GM06990 (cell line): Measurements from ENCODE around the gene ZNF398.

ENCODE experiments used
- DNase-seq: peaks from one replicate; pipeline ENCODE4 v3.0.0-alpha.2; 2011; ENCODE audit not compliant: insufficient read length; ENCODE audit errors: extremely low read depth
- H3K27me3 ChIP-seq: replicated peaks from 2 replicates; pipeline ENCODE4 v1.6.0; 2011; ENCODE audit warnings: low read length; ENCODE audit not compliant: control insufficient read depth, insufficient read depth
- H3K36me3 ChIP-seq: 2 replicates; pipeline ENCODE4 v1.5.1; 2011; ENCODE audit warnings: low read length; ENCODE audit not compliant: control insufficient read depth, insufficient read depth
- H3K4me3 ChIP-seq: replicated peaks from 2 replicates; pipeline ENCODE4 v1.5.1; 2011; ENCODE audit warnings: low read depth, mild to moderate bottlenecking, control low read depth, low read length
- CTCF ChIP-seq: IDR thresholded peaks from 2 replicates; pipeline ENCODE4 v1.5.1; 2011; ENCODE audit warnings: low read length, control low read depth, mild to moderate bottlenecking, inconsistent platforms; ENCODE audit not compliant: insufficient read depth, poor library complexity, severe bottlenecking

ZNF398 gene

GRCh38 chr7:149104214-149104613 lies 43.0 kb upstream of the ZNF398 start:
- DNase-seq = no peak
- Histone ChIP-seq H3K4me3 (no peak overlapping the region), H3K36me3 (no peaks in the 10 kb centered on the region; the same call in none of the 2 replicates), H3K27me3 (no peaks in the 10 kb centered on the region)
- no peak for TF ChIP-seq CTCF

- DNase-seq = no peak
- Histone ChIP-seq H3K4me3 (no peak overlapping the region), H3K36me3 (no peaks in the 10 kb centered on the region; the same call in none of the 2 replicates), H3K27me3 (no peaks in the 10 kb centered on the region)
- TF ChIP-seq CTCF = no peak
These were observed 42.5 kb upstream of the ZNF398 start for GRCh38 chr7:149104749-149105148.

- no peaks in the 10 kb centered on the region for H3K27me3 ChIP-seq
- no peak for TF ChIP-seq CTCF
- DNase-seq = no peak
- no peak overlapping the region for H3K4me3 ChIP-seq
- H3K36me3 ChIP-seq = no peaks in the 10 kb centered on the region
These were observed 37.3 kb upstream of the ZNF398 start for GRCh38 chr7:149109969-149110368.

- H3K27me3 ChIP-seq = no peaks in the 10 kb centered on the region
- no peak for TF ChIP-seq CTCF
- H3K36me3 ChIP-seq = no peaks in the 10 kb centered on the region; the same call in 1 of the 2 replicates
- H3K4me3 ChIP-seq = peak overlapping the region; percentile 99
- no peak for DNase-seq
These were observed 21.9 kb upstream of the ZNF398 start for GRCh38 chr7:149125189-149125862.

GRCh38 chr7:149125863-149126661 lies 21.2 kb upstream of the ZNF398 start, which contains the start of gene ZNF425:
Gene ZNF425 (minus strand): TSS chr7:149126324. CDS start chr7:149126213, 111 bp downstream.
- Histone ChIP-seq H3K36me3 (peaks cover 4% of the 10 kb centered on the region), H3K27me3 (no peaks in the 10 kb centered on the region), H3K4me3 (peak within 1 kb of the TSS; percentile 99)
- peak; percentile 86 for TF ChIP-seq CTCF
- DNase-seq = peak; percentile 95
